Neural cell (in vitro differentiated cells): Measurements from ENCODE around the gene CASTOR2. TPM values are rescaled to one million over a fixed set of nuclear protein-coding genes. Genes with fewer than 3 reads are reported as not detected.

Source experiments
- H2AFZ ChIP-seq: fragments of 200-600, 300-800 bp; sonication (generic), shearing (Covaris generic); 2 replicates; pipeline ENCODE4 v1.6.0; 2014; ENCODE audit warnings: low read depth, mild to moderate bottlenecking, antibody characterized with exemption, low read length, moderate library complexity
- H3F3A ChIP-seq: fragments of 200-600 bp; shearing (Covaris generic); 2 replicates; pipeline ENCODE4 v1.6.1; 2016; ENCODE audit warnings: mild to moderate bottlenecking, moderate library complexity, mixed read lengths, antibody characterized with exemption, low read length; ENCODE audit not compliant: insufficient read depth, poor library complexity, severe bottlenecking
- H3K27ac ChIP-seq: fragments of 200-600, 300-800 bp; sonication (generic), shearing (Covaris generic); 2 replicates; pipeline ENCODE4 v1.5.1; 2014; ENCODE audit warnings: mild to moderate bottlenecking, low read length, moderate library complexity
- H3K27me3 ChIP-seq: fragments of 300-800, 200-600 bp; sonication (generic), shearing (Covaris generic); 2 replicates; pipeline ENCODE4 v1.6.0; 2014; ENCODE audit warnings: mild to moderate bottlenecking, low read depth, low read length, moderate library complexity; ENCODE audit not compliant: insufficient read depth
- H3K36me3 ChIP-seq: fragments of 300-800, 200-600 bp; sonication (generic), shearing (Covaris generic); 2 replicates; pipeline ENCODE4 v1.5.1; 2014; ENCODE audit warnings: mild to moderate bottlenecking, antibody characterized with exemption, low read length, moderate library complexity; ENCODE audit not compliant: insufficient read depth
- H3K4me2 ChIP-seq: fragments of 300-800, 200-600 bp; sonication (generic), shearing (Covaris generic); 2 replicates; pipeline ENCODE4 v1.6.0; 2014; ENCODE audit warnings: mild to moderate bottlenecking, low read length
- H3K4me3 ChIP-seq: fragments of 300-800, 200-600 bp; sonication (generic), shearing (Covaris generic); 2 replicates; pipeline ENCODE4 v1.5.1; 2014; ENCODE audit warnings: mild to moderate bottlenecking, low read length, moderate library complexity
- H3K79me2 ChIP-seq: fragments of 200-600 bp; shearing (Covaris generic); replicated peaks from 2 replicates; pipeline ENCODE4 v1.6.0; 2014; ENCODE audit warnings: mild to moderate bottlenecking, low read length, moderate library complexity; ENCODE audit not compliant: insufficient read depth
- H3K9ac ChIP-seq: fragments of 300-800, 200-600 bp; sonication (generic), shearing (Covaris generic); 2 replicates; pipeline ENCODE4 v1.6.1; 2016; ENCODE audit warnings: mild to moderate bottlenecking, low read length, mixed read lengths
- H3K9me2 ChIP-seq: fragments of 200-600 bp; shearing (Covaris generic); 2 replicates; pipeline ENCODE4 v1.6.1; 2016; ENCODE audit warnings: mild to moderate bottlenecking, low read length, mixed read lengths; ENCODE audit not compliant: insufficient read depth
- H3K9me3 ChIP-seq: fragments of 200-600, 300-800 bp; sonication (generic), shearing (Covaris generic); 2 replicates; pipeline ENCODE4 v1.6.1; 2016; ENCODE audit warnings: mild to moderate bottlenecking, mixed run types, low read length, moderate library complexity, mixed read lengths
- H4K20me1 ChIP-seq: fragments of 200-600 bp; shearing (Covaris generic); 2 replicates; pipeline ENCODE4 v1.6.1; 2016; ENCODE audit warnings: mild to moderate bottlenecking, mixed run types; ENCODE audit not compliant: insufficient read depth
- CTCF ChIP-seq: fragments of 450-650 bp; IDR thresholded peaks from 2 replicates; pipeline ENCODE4 v1.5.1; 2014; ENCODE audit warnings: antibody characterized with exemption, mild to moderate bottlenecking, moderate library complexity; ENCODE audit not compliant: poor library complexity, severe bottlenecking
- EP300 ChIP-seq: fragments of 450-650 bp; conservative IDR thresholded peaks from 2 replicates; pipeline ENCODE4 v1.6.1; 2014; ENCODE audit warnings: antibody characterized with exemption, mild to moderate bottlenecking, moderate library complexity; ENCODE audit not compliant: poor library complexity, severe bottlenecking
- EZH2 ChIP-seq: fragments of 200-600, 300-800 bp; shearing (Covaris generic), sonication (generic); IDR thresholded peaks from 2 replicates; pipeline ENCODE4 v1.6.1; 2014; ENCODE audit warnings: antibody characterized with exemption, low read length, borderline replicate concordance, mild to moderate bottlenecking; ENCODE audit not compliant: insufficient read depth, poor library complexity, severe bottlenecking
- MXI1 ChIP-seq: fragments of 450-650 bp; conservative IDR thresholded peaks from 2 replicates; pipeline ENCODE4 v1.6.1; 2014; ENCODE audit warnings: antibody characterized with exemption, mild to moderate bottlenecking; ENCODE audit not compliant: poor library complexity, severe bottlenecking
- POLR2AphosphoS5 ChIP-seq: IDR thresholded peaks from 2 replicates; pipeline ENCODE4 v1.6.1; 2012
- RAD21 ChIP-seq: fragments of 450-650 bp; conservative IDR thresholded peaks from 2 replicates; pipeline ENCODE4 v1.6.1; 2014; ENCODE audit warnings: antibody characterized with exemption, mild to moderate bottlenecking, moderate library complexity
- REST ChIP-seq: IDR thresholded peaks from 2 replicates; pipeline ENCODE4 v1.6.1; 2012; ENCODE audit warnings: borderline replicate concordance
- SMC3 ChIP-seq: fragments of 450-650 bp; conservative IDR thresholded peaks from 2 replicates; pipeline ENCODE4 v1.6.1; 2014; ENCODE audit warnings: antibody characterized with exemption, mild to moderate bottlenecking, moderate library complexity; ENCODE audit not compliant: poor library complexity
- TAF1 ChIP-seq: IDR thresholded peaks from 2 replicates; pipeline ENCODE4 v1.6.1; 2012; ENCODE audit warnings: low read depth
- polyA plus RNA-seq: library from polyadenylated mRNA; depleted of rRNA; stranded (reverse); fragments of >200 nt; gene quantifications from 2 replicates; pipeline ENCODE4 v1.2.3, GENCODE V29; 2014

CASTOR2 gene
- polyA plus RNA-seq, 1 donor from 2014 or later = 13.7 TPM

GRCh38 chr7:75040512-75040911 lies 76.0 kb downstream of the CASTOR2 start:
- H3K27me3 ChIP-seq = no peaks in the 10 kb centered on the region
- no peak overlapping the region for H3K27ac ChIP-seq
- no peaks in the 10 kb centered on the region for H4K20me1 ChIP-seq
- H3K9ac ChIP-seq = no peak overlapping the region
- no peak overlapping the region for H3K4me2 ChIP-seq
- H3K79me2 ChIP-seq = no peaks in the 10 kb centered on the region
- H3K9me2 ChIP-seq = no peaks in the 10 kb centered on the region
- H3K36me3 ChIP-seq = no peaks in the 10 kb centered on the region
- H3F3A ChIP-seq = no peaks in the 10 kb centered on the region
- H3K4me3 ChIP-seq = no peak overlapping the region
- no peak overlapping the region for H2AFZ ChIP-seq
- no peaks in the 10 kb centered on the region for H3K9me3 ChIP-seq
- TF ChIP-seq EP300 (no peak), SMC3 (no peak), POLR2AphosphoS5 (no peak)

- no peaks in the 10 kb centered on the region for H4K20me1 ChIP-seq
- H3F3A ChIP-seq = no peaks in the 10 kb centered on the region
- TF ChIP-seq EP300 = no peak
- no peak for TF ChIP-seq POLR2AphosphoS5
- no peak for TF ChIP-seq TAF1
- no peak for TF ChIP-seq CTCF
- no peak for TF ChIP-seq REST
- TF ChIP-seq EZH2 = no peak
- no peak for TF ChIP-seq SMC3
- no peak for TF ChIP-seq MXI1
- no peak for TF ChIP-seq RAD21
- H3K27me3 ChIP-seq = no peaks in the 10 kb centered on the region
- no peaks in the 10 kb centered on the region for H3K9me3 ChIP-seq
- H3K36me3 ChIP-seq = no peaks in the 10 kb centered on the region
- H3K4me2 ChIP-seq = no peak overlapping the region
- no peak overlapping the region for H3K4me3 ChIP-seq
- H2AFZ ChIP-seq = no peak overlapping the region
- no peak overlapping the region for H3K9ac ChIP-seq
- no peak overlapping the region for H3K27ac ChIP-seq
- no peaks in the 10 kb centered on the region for H3K79me2 ChIP-seq
- no peaks in the 10 kb centered on the region for H3K9me2 ChIP-seq
These were observed 77.8 kb downstream of the CASTOR2 start for GRCh38 chr7:75042286-75042685.
